ENCODE measurements around the gene ALG8. TPM values are rescaled to one million over a fixed set of nuclear protein-coding genes. Genes with fewer than 3 reads are reported as not detected.
"Not testable (repeated sequence)": the region's sequence is repeated elsewhere in the genome, so short reads cannot be mapped to it uniquely, and the experiment has no call there.

The ALG8 gene
- total and polyA plus RNA-seq, 8 donors, result 10.8 to 29.0 (median 17.8) TPM

DNA sequence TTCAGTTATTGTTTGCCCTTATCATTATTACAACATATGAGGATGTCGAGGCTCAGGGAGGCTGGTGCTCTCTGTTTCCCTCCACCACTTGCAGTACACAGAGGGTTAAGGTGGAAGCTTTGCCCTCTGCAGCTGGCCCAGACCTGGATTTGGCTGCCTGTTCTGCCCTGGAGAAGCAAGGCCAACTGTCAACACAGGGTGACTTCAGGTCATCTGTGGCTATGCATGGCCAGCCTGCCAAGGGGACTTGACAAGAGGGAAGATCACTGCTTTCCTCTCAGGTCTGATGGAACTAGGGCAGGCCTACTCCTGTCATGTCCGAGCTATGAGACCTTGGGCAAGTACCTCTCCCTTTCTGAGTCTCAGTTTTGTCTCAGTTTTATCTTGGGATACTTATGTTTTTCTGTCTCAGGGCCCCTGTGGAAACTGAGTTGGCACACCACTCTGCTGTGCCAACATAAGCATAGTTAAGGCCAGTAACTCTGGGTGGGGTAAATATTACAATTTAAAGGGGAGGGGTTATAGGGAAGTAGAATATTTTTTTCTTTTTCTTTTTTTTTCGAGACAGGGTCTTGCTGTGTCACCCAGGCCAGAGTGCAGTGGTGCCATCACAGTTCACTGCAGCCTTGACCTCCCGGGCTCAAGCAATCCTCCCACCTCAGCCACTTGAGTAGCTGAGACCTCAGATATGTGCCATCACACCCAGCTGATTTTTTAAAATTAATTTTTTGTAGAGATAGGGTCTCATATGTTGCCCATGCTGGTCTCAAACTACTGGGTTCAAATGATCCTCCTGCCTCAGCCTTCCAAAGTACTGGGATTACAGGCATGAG lies 78.1 kb downstream of the ALG8 start:
- ATAC-seq (peak; percentile 89 to 96 (median 94)), DNase-seq (peak; percentile 65 to 87 (median 74)), FAIRE-seq (no peak)
- no peak overlapping the region for H3K4me3 ChIP-seq
- no peaks in the 10 kb centered on the region for H3K36me3 ChIP-seq
- H3K9me3 ChIP-seq, result no peaks in the 10 kb centered on the region
- no peaks in the 10 kb centered on the region for H3K27me3 ChIP-seq
- peaks cover 5 to 14% (median 8%) of the 10 kb centered on the region in 3 donors for H3K4me1 ChIP-seq
- H3K27ac ChIP-seq, result peak overlapping the region in 3 of 4 donors; percentile 18 to 43 (median 36)
- TF ChIP-seq, protein P1, sequence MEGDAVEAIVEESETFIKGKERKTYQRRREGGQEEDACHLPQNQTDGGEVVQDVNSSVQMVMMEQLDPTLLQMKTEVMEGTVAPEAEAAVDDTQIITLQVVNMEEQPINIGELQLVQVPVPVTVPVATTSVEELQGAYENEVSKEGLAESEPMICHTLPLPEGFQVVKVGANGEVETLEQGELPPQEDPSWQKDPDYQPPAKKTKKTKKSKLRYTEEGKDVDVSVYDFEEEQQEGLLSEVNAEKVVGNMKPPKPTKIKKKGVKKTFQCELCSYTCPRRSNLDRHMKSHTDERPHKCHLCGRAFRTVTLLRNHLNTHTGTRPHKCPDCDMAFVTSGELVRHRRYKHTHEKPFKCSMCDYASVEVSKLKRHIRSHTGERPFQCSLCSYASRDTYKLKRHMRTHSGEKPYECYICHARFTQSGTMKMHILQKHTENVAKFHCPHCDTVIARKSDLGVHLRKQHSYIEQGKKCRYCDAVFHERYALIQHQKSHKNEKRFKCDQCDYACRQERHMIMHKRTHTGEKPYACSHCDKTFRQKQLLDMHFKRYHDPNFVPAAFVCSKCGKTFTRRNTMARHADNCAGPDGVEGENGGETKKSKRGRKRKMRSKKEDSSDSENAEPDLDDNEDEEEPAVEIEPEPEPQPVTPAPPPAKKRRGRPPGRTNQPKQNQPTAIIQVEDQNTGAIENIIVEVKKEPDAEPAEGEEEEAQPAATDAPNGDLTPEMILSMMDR (IDR thresholded peaks at IDR 0.05), result no peak
- intact Hi-C loops (cut with DNase I), result no loop called here
- WGBS, 2 donors, result 25 to 29% methylated on average over 4 of the region's 4 CpGs

DNA sequence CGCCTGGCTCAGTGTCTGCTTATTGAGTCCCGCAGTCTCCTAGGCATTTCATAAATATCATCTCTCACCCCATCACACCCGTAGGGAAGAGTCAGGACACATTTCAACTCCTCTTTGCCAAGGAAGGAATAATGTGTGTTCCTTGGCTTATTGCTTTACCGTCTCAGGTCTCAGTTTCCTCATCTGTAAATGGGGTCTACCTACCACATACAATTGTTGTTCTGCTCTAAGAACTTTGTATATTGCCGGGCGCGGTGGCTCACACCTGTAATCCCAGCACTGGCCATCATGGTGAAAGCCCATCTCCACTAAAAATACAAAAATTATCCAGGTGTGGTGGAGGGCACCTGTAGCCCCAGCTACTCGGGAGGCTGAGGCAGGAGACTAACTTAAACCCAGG lies 78.9 kb downstream of the ALG8 start:
- H3K36me3 ChIP-seq, result no peaks in the 10 kb centered on the region
- TF ChIP-seq, protein P1 (IDR thresholded peaks at IDR 0.05), result no peak
- FAIRE-seq (no peak), DNase-seq (no peak), ATAC-seq (no peak)
- intact Hi-C loops (cut with DNase I), result no loop called here
- 87 to 91% methylated on average over 8 of the region's 8 CpGs for WGBS, 2 donors
- H3K27me3 ChIP-seq, result no peaks in the 10 kb centered on the region
- H3K9me3 ChIP-seq, result no peaks in the 10 kb centered on the region
- H3K4me3 ChIP-seq, result no peak overlapping the region
- H3K27ac ChIP-seq, result no peak overlapping the region
- H3K4me1 ChIP-seq, result peaks cover 5 to 14% (median 8%) of the 10 kb centered on the region in 3 donors

DNA sequence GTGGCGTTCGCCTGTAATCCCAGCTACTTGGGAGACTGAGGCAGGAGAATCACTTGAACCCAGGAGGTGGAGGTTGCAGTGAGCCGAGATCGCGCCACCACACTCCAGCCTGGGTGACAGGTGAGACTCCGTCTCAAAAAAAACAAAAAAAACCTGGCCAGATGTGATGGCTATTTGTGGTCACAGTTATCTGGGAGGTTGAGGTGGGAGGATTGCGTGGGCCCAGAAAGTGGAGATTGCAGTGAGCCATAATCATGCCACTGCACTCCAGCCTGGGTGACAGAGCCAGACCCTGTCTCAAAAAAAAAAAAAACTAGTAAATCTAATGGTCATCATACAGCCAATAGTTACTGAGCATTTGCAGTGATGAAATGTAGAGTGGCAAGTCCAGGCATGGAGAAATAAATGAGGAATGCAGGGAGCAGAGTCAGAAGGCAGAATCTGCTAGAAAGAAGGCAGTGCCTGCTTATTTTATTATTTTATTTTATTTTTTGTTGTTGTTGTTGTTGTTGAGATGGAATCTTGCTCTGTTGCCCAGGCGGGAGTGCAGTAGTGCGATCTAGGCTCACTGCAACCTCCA lies 79.6 kb downstream of the ALG8 start:
- DNase-seq; intact Hi-C loops (cut with DNase I); H3K9me3 ChIP-seq; ATAC-seq; H3K27me3 ChIP-seq; H3K27ac ChIP-seq; H3K36me3 ChIP-seq; FAIRE-seq; H3K4me3 ChIP-seq: not testable (repeated sequence)
- H3K4me1 ChIP-seq, result peaks cover 5 to 14% (median 8%) of the 10 kb centered on the region in 3 donors
- 92 to 94% methylated on average over 9 of the region's 9 CpGs for WGBS, 2 donors

DNA sequence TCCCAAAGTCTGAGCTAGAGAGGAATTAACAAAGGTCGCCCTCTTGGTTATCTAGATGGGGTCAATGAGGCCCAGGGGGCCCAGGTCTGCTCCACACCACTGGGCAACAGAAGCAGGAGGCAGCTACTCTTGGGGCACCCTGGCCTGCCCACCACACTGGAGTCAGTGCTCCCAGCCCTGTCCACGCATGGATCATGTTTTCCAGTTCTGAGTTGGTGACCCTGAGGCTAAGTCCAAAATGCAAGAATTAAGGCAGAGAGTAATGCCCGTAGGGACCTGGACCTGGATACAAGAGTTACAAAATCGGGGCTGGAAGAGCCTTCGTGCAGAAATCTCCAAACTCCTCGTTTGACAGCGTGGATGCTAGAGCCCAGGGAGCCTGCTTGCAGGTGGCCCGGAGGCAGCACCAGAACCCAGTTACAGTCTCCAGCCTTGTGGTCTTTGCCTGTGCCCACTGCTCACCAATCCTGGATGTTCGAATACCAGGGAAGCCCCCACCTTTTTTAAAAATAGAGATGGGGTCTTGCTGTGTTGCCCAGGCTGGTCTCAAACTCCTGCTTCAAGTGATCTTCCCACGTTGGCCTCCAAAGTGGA lies 81.9 kb downstream of the ALG8 start:
- no peak overlapping the region for H3K27ac ChIP-seq
- H3K36me3 ChIP-seq, result no peaks in the 10 kb centered on the region
- H3K4me3 ChIP-seq, result no peak overlapping the region
- no peak for ATAC-seq
- no peaks in the 10 kb centered on the region for H3K9me3 ChIP-seq
- TF ChIP-seq, protein P1 (IDR thresholded peaks at IDR 0.05), result no peak
- no peak for DNase-seq
- WGBS, 2 donors, result 83 to 87% methylated on average over 10 of the region's 10 CpGs
- FAIRE-seq, result no peak
- peaks cover 5 to 14% (median 8%) of the 10 kb centered on the region in 3 donors for H3K4me1 ChIP-seq
- H3K27me3 ChIP-seq, result no peaks in the 10 kb centered on the region
- intact Hi-C loops (cut with DNase I), result no loop called here

DNA sequence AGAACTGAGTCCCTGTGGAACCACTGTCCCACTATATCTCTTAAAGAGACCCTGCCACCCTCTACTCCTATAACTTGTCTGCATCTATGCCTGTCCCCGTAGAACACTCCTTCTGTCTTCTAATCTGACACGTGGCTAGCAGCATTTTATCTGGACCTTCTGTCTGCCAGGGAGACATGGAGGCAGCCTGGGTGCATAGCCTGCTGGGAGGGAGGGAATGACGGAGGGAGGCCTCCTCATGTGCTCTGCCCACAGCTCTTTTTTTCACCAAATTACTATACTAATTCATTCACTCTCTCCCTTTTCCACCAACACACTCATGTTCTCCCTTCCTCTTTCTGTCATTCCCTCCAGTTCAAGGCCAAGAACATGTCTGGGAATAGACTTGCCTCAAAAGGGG lies 83.3 kb downstream of the ALG8 start:
- no peak for DNase-seq
- no peak for FAIRE-seq
- no peak for ATAC-seq
- Histone ChIP-seq H3K4me1 (peaks cover 0 to 3% (median 0%) of the 10 kb centered on the region in 3 donors), H3K27ac (no peak overlapping the region), H3K36me3 (no peaks in the 10 kb centered on the region), H3K9me3 (no peaks in the 10 kb centered on the region), H3K4me3 (no peak overlapping the region), H3K27me3 (no peaks in the 10 kb centered on the region)
- 55 to 61% methylated on average over 3 of the region's 3 CpGs for WGBS, 2 donors
- intact Hi-C loops (cut with DNase I), result no loop called here
- TF ChIP-seq, protein P1 (IDR thresholded peaks at IDR 0.05), result no peak
